Activated naive CD8-positive, alpha-beta T cell treated with anti-CD3 and anti-CD28 coated beads, Interleukin-2, amount 50 U/mL, for 24 hours (primary cell): ENCODE measurements around the gene PACS2.

Source experiments
- ATAC-seq: fragments of 150-1000 bp; cut with Tn5 transposase; one replicate; pipeline ENCODE4 v1.10.0; 2021
- DNase-seq: peaks from one replicate; pipeline ENCODE4 v3.0.0; 2021
- H3K27ac Mint-ChIP-seq: one replicate; pipeline ENCODE4 v1.8.0; 2021; ENCODE audit warnings: mild to moderate bottlenecking, mixed read lengths
- H3K27me3 Mint-ChIP-seq: one replicate; pipeline ENCODE4 v1.8.0; 2021; ENCODE audit warnings: mixed read lengths
- H3K36me3 Mint-ChIP-seq: one replicate; pipeline ENCODE4 v1.8.0; 2021; ENCODE audit warnings: low read depth, mixed read lengths
- H3K4me1 Mint-ChIP-seq: one replicate; pipeline ENCODE4 v1.8.0; 2021; ENCODE audit warnings: mixed read lengths
- H3K4me3 Mint-ChIP-seq: one replicate; pipeline ENCODE4 v1.8.0; 2021; ENCODE audit warnings: mild to moderate bottlenecking, moderate library complexity, mixed read lengths
- H3K9me3 Mint-ChIP-seq: one replicate; pipeline ENCODE4 v1.8.0; 2021; ENCODE audit warnings: mixed read lengths

PACS2 gene

DNA sequence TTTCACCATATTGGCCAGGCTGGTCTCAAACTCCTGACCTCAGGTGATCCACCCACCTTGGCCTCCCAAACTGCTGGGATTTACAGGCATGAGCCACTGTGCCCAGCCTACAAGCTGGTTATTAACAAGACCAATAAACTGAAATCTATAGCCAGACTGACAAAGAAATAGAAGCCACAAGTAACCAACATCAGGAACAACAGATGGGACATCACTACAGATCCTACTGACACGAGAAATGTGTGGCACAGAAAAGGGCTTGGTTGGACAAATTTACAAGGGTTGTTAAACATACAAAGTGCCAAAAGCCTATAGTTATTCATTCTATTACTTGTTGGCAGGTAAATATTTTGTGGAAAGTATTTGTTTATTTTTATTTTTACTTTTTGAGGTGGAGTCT lies 116.7 kb downstream of the PACS2 start:
- no peak for ATAC-seq
- no peak for DNase-seq
- Mint-ChIP-seq H3K9me3 (peaks cover 4% of the 10 kb centered on the region), H3K4me3 (no peak overlapping the region), H3K36me3 (peaks cover 50% of the 10 kb centered on the region), H3K27ac (no peak overlapping the region), H3K27me3 (no peaks in the 10 kb centered on the region), H3K4me1 (peaks cover 21% of the 10 kb centered on the region)

DNA sequence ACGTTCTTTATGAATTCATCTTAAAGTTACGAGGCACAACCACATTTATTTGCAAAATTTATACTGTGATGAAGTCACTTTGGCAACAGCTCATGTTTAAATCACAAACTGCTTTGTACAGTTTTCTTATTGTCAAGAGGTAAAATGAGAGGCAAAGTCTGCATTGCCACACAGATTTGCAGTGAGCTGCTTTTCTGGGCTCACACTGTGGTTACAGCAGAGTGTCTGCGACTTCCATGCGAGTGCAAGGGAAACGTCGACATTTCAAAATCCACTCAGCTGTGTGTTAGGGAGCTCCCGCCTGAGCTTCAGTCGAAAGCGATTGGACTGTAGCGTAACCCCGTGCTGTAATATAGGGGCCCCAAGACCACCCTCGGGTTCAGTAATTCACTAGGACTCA lies 118.1 kb downstream of the PACS2 start:
- DNase-seq (no peak), ATAC-seq (no peak)
- Mint-ChIP-seq H3K9me3 (no peaks in the 10 kb centered on the region), H3K4me3 (no peak overlapping the region), H3K36me3 (peaks cover 39% of the 10 kb centered on the region), H3K27me3 (no peaks in the 10 kb centered on the region), H3K27ac (no peak overlapping the region), H3K4me1 (peaks cover 13% of the 10 kb centered on the region)

DNA sequence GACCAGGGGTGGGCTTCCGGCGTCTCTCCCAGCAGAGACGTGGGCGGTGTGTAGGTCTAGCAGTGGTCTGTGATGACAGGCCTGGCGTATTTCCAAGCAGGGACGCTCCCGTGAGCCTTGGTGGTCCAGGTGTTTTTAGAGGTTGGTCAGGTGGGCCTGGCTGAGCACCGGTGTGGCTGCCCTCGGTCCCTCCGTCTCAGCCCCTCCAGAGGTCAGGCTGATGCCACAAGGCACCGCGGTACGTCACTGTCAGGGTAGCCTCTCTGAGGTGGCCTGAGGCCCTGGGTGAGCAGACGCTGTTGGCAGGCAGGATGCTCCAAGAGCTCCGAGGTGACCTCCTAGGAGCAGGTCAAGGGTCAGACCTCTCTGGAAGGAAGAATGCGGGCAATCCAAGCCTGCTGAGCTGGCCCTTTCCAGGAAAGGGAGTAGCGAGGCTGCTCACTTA lies 118.6 kb downstream of the PACS2 start:
- DNase-seq = no peak
- peaks cover 10% of the 10 kb centered on the region for H3K4me1 Mint-ChIP-seq
- H3K36me3 Mint-ChIP-seq = peaks cover 36% of the 10 kb centered on the region
- H3K27ac Mint-ChIP-seq = no peak overlapping the region
- no peak for ATAC-seq
- H3K27me3 Mint-ChIP-seq = no peaks in the 10 kb centered on the region
- H3K4me3 Mint-ChIP-seq = no peak overlapping the region
- no peaks in the 10 kb centered on the region for H3K9me3 Mint-ChIP-seq

DNA sequence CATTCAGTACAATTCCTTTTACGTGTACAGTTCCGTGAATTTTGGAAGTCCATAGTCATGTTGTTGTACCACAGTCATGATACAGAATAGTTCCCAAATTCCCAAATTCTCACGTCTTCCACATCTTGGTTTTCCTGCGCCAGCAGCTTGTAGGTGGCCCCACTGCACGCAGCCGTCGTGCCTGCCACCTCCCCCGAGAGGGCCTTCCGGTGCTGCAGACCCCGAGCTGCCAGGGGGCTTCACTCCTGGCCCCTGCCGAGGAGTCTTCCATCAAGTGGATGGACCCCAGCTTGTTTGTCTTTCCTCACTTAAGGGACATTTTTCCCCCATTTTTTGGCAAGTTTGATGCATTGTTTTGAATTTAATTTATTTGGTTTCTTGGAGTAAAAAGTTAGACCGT lies 121.9 kb downstream of the PACS2 start:
- H3K4me3 Mint-ChIP-seq = no peak overlapping the region
- ATAC-seq (no peak), DNase-seq (no peak)
- H3K4me1 Mint-ChIP-seq = peaks cover 8% of the 10 kb centered on the region
- H3K27ac Mint-ChIP-seq = no peak overlapping the region
- no peaks in the 10 kb centered on the region for H3K9me3 Mint-ChIP-seq
- H3K36me3 Mint-ChIP-seq = peaks cover 11% of the 10 kb centered on the region
- H3K27me3 Mint-ChIP-seq = no peaks in the 10 kb centered on the region

DNA sequence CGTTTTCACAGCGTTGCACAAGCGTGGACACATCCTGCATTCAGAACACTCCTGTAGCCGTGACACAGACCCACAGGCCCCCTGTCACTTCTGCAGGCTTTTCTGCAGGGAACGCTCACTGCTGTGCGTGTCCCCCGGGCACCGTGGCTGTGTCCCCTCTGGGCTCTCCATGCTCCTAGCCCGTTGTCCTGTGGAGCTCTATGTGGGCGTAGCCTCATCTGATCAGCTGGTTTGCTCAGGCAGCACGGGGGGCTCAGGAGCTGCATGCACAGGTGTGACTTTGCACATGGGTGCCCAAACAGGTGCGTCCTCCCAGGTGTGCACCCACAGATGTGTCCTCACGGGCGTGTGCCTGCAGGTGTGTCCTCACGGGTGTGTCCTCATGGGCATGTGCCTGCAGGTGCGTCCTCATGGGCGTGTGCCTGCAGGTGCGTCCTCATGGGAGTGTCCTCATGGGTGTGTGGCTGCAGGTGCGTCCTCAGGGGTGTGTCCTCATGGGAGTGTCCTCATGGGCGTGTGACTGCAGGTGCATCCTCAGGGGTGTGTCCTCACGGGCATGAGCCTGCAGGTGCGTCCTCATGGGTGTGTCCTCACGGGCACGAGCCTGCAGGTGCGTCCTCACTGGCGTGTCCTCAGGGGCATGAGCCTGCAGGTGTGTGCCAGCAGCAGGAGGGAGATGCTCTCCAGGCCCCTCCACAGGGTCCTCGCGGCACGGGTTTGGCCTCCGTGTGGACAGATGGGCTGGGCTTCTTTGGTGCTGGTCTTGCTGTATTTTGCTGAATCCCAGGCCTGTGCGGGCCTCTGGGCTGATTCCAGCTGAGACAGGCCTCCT lies 122.6 kb downstream of the PACS2 start:
- no peaks in the 10 kb centered on the region for H3K9me3 Mint-ChIP-seq
- H3K4me1 Mint-ChIP-seq = peaks cover 8% of the 10 kb centered on the region
- H3K27me3 Mint-ChIP-seq = no peaks in the 10 kb centered on the region
- DNase-seq (no peak), ATAC-seq (no peak)
- H3K36me3 Mint-ChIP-seq = peaks cover 15% of the 10 kb centered on the region
- no peak overlapping the region for H3K27ac Mint-ChIP-seq
- H3K4me3 Mint-ChIP-seq = no peak overlapping the region

DNA sequence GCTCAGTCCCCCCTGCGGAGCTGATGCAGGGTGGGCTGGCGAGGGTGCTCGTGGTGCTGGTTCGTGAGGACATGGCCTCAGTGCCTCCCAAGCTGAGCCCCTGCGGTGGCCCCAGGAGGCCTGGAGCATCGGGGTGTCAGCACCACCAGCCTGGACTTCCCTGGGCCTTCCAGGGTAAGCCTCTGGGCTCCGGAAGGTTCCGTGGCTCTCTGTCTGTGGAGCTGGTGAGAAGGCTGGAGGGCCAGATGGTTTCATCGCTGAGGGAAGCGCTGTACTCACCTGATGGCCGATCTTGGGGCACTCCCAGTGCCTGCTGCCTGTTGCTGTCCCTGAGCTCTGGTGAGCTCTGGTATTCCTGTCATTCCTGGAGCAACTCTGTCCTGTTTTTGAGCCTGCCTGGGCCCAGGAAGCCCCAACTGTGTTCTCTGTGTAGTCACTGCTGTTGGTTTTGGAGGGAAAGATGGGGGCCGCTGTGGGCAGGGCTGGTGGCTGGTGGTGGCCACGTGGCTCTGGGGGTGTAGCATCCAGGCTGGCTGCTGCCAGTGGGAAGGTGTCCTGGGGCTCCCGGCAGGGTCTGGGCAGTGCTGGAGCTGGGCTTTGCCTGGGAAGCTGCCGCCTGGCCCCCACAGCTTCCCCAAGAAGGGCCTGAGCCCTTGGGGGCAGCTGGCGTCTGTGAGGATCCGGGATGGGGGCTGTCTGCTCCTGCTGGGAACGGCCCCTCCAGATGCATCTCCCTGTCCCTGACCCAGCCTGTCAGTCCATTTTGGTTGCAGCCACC lies 123.4 kb downstream of the PACS2 start:
- H3K36me3 Mint-ChIP-seq = peaks cover 15% of the 10 kb centered on the region
- H3K9me3 Mint-ChIP-seq = no peaks in the 10 kb centered on the region
- DNase-seq = no peak
- peaks cover 8% of the 10 kb centered on the region for H3K4me1 Mint-ChIP-seq
- ATAC-seq = no peak
- H3K27me3 Mint-ChIP-seq = no peaks in the 10 kb centered on the region
- H3K4me3 Mint-ChIP-seq = no peak overlapping the region
- no peak overlapping the region for H3K27ac Mint-ChIP-seq

DNA sequence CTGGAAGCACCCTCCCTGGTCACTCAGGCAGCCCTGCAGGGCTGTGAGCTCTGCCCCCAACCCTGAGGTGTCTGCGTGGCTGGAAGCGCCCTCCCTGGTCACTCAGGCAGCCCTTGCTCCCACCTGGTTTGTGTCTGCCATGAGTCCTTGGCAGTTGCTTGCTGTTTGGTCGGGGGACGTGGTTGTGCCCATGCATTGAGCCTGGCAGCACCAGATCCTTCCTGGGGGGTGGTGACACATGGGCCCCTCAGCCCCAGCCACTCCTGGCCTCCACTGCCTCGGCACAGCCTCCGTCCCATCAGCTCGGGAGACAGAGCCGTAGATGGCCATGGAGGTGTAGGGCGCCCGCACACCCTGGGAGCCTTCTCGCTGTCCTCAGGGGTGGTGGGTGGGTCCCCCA lies 124.6 kb downstream of the PACS2 start:
- Mint-ChIP-seq H3K9me3 (no peaks in the 10 kb centered on the region), H3K4me3 (no peak overlapping the region), H3K27me3 (no peaks in the 10 kb centered on the region), H3K36me3 (peaks cover 15% of the 10 kb centered on the region), H3K4me1 (peaks cover 8% of the 10 kb centered on the region), H3K27ac (no peak overlapping the region)
- no peak for DNase-seq
- no peak for ATAC-seq

DNA sequence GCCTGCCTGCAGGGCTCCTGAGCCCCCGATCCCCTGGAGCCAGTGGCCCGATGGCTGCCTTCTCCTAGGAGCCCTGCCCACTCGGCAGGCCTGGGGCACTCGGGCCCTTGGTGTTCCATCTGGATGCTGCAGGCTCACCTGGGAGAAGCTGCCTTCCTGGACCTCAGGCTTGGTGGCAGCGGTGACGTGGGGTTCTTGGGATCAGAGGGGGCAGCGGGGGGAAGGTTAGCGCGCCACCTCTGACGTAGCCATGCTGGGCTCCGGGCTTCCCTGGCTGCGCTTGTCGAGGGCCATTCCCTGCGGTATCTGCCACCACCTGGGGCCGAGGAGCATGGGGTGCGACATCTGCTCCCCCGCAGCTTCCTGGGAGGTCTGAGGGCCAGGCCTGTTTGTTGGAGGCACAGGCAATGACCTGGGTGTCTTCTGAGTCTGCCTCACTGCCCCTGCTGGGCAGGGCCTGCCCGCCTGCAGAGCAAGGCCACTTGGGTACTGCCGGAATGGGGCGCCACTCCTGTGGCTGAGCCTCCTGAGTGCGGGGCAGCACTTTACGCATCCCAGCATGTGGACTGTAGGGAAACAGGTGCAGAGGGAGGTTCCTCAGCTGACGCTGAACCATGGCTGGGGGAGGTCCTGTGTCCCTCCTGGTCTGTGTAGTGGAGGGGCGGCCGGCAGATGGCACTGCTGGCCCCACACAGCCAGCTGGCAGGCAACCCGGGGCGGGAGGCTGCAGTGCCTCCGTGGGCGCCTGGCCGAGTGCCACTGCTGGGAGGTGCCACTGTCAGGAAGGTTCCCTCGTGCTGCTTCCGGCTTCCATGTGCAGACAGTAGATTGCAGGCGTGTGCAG lies 125.4 kb downstream of the PACS2 start:
- no peak for ATAC-seq
- Mint-ChIP-seq H3K4me3 (no peak overlapping the region), H3K36me3 (peaks cover 13% of the 10 kb centered on the region), H3K27ac (no peak overlapping the region), H3K27me3 (no peaks in the 10 kb centered on the region), H3K4me1 (peaks cover 7% of the 10 kb centered on the region), H3K9me3 (no peaks in the 10 kb centered on the region)
- DNase-seq = no peak

DNA sequence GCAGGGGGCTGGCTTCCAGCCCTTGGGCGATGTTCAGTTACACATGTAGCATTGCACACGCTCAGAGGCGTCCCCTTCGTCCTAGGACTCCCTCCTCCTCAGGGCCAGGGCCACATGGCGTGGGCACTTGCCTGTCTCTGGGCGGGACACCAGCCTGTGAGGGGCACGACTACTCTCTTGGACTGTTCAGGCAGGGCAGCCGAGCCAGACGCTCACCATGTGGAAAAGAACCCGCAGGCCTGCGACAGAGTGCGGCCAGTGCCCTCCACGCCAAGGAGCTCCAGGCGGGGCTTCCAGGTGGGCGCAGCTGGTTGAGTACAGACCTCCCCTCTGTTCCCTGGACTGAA lies 126.0 kb downstream of the PACS2 start:
- no peak overlapping the region for H3K27ac Mint-ChIP-seq
- no peaks in the 10 kb centered on the region for H3K9me3 Mint-ChIP-seq
- no peaks in the 10 kb centered on the region for H3K27me3 Mint-ChIP-seq

DNA sequence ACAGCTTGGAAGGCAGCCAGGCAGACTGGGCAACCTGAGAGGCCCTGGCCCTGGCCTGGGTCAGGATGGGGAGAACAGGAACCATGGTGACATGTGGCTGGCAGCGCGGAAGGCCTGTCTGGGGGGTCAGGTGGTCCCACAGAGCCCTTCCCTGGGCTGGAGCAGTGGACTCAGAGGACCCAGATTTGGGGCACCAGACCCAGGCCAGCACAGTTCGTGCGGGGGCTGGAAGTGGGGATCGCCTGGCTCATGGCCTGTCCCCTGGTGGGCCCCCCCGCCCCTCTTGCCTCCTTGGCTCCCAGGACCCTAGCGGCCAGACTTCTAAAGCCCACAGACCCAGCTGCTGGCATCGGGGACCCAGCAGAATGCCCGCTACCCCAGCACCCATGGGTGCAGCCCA lies 126.4 kb downstream of the PACS2 start:
- DNase-seq (no peak), ATAC-seq (no peak)
- Mint-ChIP-seq H3K9me3 (no peaks in the 10 kb centered on the region), H3K4me3 (no peak overlapping the region), H3K36me3 (peaks cover 8% of the 10 kb centered on the region), H3K4me1 (peaks cover 2% of the 10 kb centered on the region), H3K27ac (no peak overlapping the region), H3K27me3 (no peaks in the 10 kb centered on the region)

More for the DNA sequence above, 126.0 kb downstream of the PACS2 start:
- no peak overlapping the region for H3K4me3 Mint-ChIP-seq
- H3K36me3 Mint-ChIP-seq = peaks cover 10% of the 10 kb centered on the region
- peaks cover 5% of the 10 kb centered on the region for H3K4me1 Mint-ChIP-seq
- ATAC-seq = no peak
- DNase-seq = no peak

DNA sequence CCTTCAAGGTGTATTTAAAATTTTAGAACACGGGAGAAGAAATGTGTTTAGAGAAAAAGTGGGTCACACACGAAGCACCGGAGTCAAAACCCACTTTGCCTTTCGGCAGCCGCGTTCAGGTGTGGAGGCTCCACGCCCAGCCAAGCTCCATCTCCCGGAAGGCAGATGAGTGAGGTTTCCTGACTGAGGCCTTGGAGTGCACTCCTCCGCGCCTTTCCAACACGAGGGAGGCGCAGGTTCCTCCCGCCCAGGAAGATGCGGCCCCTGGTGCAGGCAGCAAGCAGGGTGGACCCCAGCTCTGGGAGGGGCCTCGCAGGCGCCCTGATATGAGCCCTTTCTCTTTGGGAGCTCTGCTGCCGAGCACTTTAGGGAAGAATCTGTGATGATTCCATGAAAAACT lies 127.6 kb downstream of the PACS2 start:
- Mint-ChIP-seq H3K9me3 (no peaks in the 10 kb centered on the region), H3K36me3 (peaks cover 6% of the 10 kb centered on the region), H3K4me3 (no peak overlapping the region), H3K27me3 (no peaks in the 10 kb centered on the region), H3K27ac (no peak overlapping the region), H3K4me1 (no peaks in the 10 kb centered on the region)
- no peak for ATAC-seq
- DNase-seq = no peak

DNA sequence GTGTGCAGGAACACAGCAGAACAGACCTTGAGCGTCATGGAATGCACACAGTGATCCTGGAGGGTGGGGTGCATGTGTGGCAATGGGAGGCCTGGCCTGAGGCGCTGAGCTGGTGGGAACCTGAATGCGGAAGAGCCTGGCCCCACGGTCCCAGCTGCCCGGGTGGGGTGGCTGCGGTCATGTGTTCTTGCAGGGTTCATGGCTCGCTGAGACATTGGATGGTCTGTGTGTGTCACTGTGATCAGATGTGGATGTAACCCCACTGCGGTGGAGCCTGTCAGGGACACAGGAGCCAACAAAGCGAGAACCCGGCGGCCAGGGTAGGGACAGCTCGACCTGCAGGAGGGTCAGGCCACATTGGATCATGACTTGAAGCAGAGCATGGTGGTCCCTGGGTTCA lies 128.3 kb downstream of the PACS2 start:
- ATAC-seq (no peak), DNase-seq (no peak)
- Mint-ChIP-seq H3K4me3 (no peak overlapping the region), H3K4me1 (no peaks in the 10 kb centered on the region), H3K27ac (no peak overlapping the region), H3K9me3 (no peaks in the 10 kb centered on the region), H3K36me3 (peaks cover 6% of the 10 kb centered on the region), H3K27me3 (no peaks in the 10 kb centered on the region)

DNA sequence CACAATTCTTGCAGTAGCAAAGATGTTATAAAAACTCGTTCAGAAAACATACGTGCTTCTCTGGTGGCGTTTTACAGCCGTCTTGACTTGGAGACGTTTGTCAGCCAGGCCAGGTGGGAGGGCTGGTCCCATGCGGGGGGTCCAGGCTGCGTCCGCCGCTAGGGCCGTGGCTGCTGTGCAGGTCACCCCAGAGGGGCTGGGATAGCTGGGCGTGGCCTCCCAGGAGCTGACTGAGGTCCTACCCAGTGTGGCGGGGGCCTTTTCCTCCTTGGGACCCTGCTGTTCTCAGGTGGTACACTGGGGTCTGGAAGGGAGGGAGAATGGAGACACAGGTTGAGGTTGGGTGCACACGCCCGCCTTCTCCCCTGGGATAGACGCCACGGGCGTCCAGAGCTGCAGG lies 130.3 kb downstream of the PACS2 start:
- Mint-ChIP-seq H3K9me3 (no peaks in the 10 kb centered on the region), H3K4me3 (no peak overlapping the region)
- ATAC-seq = no peak

DNA sequence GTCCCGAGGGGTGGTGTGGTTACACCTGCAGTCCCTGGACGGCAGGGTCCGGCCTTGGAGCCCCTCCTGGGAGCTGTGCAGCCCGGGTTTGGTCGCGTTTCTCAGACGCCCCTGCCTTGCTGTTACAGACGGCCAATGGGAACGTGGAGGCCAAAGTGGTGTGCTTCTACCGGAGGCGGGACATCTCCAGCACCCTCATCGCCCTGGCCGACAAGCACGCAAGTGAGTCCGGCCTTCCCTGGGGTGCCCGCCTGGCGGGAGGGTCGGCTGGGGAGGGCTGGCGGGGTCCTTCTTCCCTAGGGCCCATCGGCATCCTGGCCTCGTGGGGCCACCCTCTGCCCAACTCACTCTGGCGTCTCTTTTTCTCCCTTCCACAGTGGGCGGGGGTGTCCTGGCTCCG lies 130.7 kb downstream of the PACS2 start:
- H3K4me3 Mint-ChIP-seq = no peak overlapping the region
- H3K4me1 Mint-ChIP-seq = no peaks in the 10 kb centered on the region
- DNase-seq = no peak
- no peak for ATAC-seq
- H3K9me3 Mint-ChIP-seq = no peaks in the 10 kb centered on the region
- peaks cover 9% of the 10 kb centered on the region for H3K36me3 Mint-ChIP-seq
- no peak overlapping the region for H3K27ac Mint-ChIP-seq
- no peaks in the 10 kb centered on the region for H3K27me3 Mint-ChIP-seq

More for the DNA sequence above, 130.3 kb downstream of the PACS2 start:
- no peaks in the 10 kb centered on the region for H3K27me3 Mint-ChIP-seq
- peaks cover 6% of the 10 kb centered on the region for H3K36me3 Mint-ChIP-seq
- no peak overlapping the region for H3K27ac Mint-ChIP-seq
- H3K4me1 Mint-ChIP-seq = no peaks in the 10 kb centered on the region
- no peak for DNase-seq
